Measurements from ENCODE around the gene TMEM266. TPM values are rescaled to one million over a fixed set of nuclear protein-coding genes. Genes with fewer than 3 reads are reported as not detected.

Gene TMEM266
- polyA plus RNA-seq, 1 experiment, result not detected

- Histone ChIP-seq H3K27ac (ENCODE audit: low read depth, low read length) (no peak overlapping the region), H3K9me3 (ENCODE audit: control insufficient read depth, insufficient read depth, low read length) (no peaks in the 10 kb centered on the region), H3K4me3 (ENCODE audit: low read depth, low read length) (no peak overlapping the region), H3K27me3 (ENCODE audit: control insufficient read depth, insufficient read depth, low read length) (peaks cover 10% of the 10 kb centered on the region)
- DNase-seq (ENCODE audit: low read depth, low spot score), result no peak
- no peak for TF ChIP-seq CTCF (IDR thresholded peaks at IDR 0.05; ENCODE audit: low read depth, low read length)
- ChIA-PET CTCF (no interaction called here), POLR2A (no interaction called here)
These were observed 41.9 kb downstream of the TMEM266 start for GRCh38 chr15:76101655-76102054.

GRCh38 chr15:76105391-76105790 lies 45.6 kb downstream of the TMEM266 start:
- CTCF ChIA-PET, result no interaction called here

GRCh38 chr15:76105911-76106310 lies 46.1 kb downstream of the TMEM266 start:
- TF ChIP-seq CTCF (IDR thresholded peaks at IDR 0.05; ENCODE audit: low read depth, low read length), result no peak
- CTCF ChIA-PET, result no interaction called here
- POLR2A ChIA-PET, result interaction anchor here (0.5 kb wide), 1 partner anchor 25 kb away, joined by 3 read pairs; no protein-coding TSS in a partner anchor
- Histone ChIP-seq H3K4me3 (ENCODE audit: low read depth, low read length) (no peak overlapping the region), H3K27me3 (ENCODE audit: control insufficient read depth, insufficient read depth, low read length) (peaks cover 4% of the 10 kb centered on the region), H3K9me3 (ENCODE audit: control insufficient read depth, insufficient read depth, low read length) (no peaks in the 10 kb centered on the region), H3K27ac (ENCODE audit: low read depth, low read length) (no peak overlapping the region)
- DNase-seq (ENCODE audit: low read depth, low spot score), result no peak

More at GRCh38 chr15:76105391-76105790, 45.6 kb downstream of the TMEM266 start:
- H3K27ac ChIP-seq (ENCODE audit: low read depth, low read length), result no peak overlapping the region
- no peaks in the 10 kb centered on the region for H3K9me3 ChIP-seq (ENCODE audit: control insufficient read depth, insufficient read depth, low read length)
- H3K4me3 ChIP-seq (ENCODE audit: low read depth, low read length), result no peak overlapping the region
- POLR2A ChIA-PET, result interaction anchor here (0.5 kb wide), 1 partner anchor 25 kb away, joined by 3 read pairs; no protein-coding TSS in a partner anchor
- H3K27me3 ChIP-seq (ENCODE audit: control insufficient read depth, insufficient read depth, low read length), result peaks cover 4% of the 10 kb centered on the region
- no peak for TF ChIP-seq CTCF (IDR thresholded peaks at IDR 0.05; ENCODE audit: low read depth, low read length)
- DNase-seq (ENCODE audit: low read depth, low spot score), result no peak

GRCh38 chr15:76107169-76107568 lies 47.4 kb downstream of the TMEM266 start:
- ChIA-PET CTCF (interaction anchor here (1.0 kb wide), 1 partner anchor 32 kb away, joined by 3 read pairs; no protein-coding TSS in a partner anchor), POLR2A (no interaction called here)
- no peak for DNase-seq (ENCODE audit: low read depth, low spot score)
- peaks cover 4% of the 10 kb centered on the region for H3K27me3 ChIP-seq (ENCODE audit: control insufficient read depth, insufficient read depth, low read length)
- no peak for TF ChIP-seq CTCF (IDR thresholded peaks at IDR 0.05; ENCODE audit: low read depth, low read length)
- H3K9me3 ChIP-seq (ENCODE audit: control insufficient read depth, insufficient read depth, low read length), result no peaks in the 10 kb centered on the region
- H3K4me3 ChIP-seq (ENCODE audit: low read depth, low read length), result no peak overlapping the region
- H3K27ac ChIP-seq (ENCODE audit: low read depth, low read length), result no peak overlapping the region

- Histone ChIP-seq H3K27ac (ENCODE audit: low read depth, low read length) (no peak overlapping the region), H3K4me3 (ENCODE audit: low read depth, low read length) (no peak overlapping the region), H3K27me3 (ENCODE audit: control insufficient read depth, insufficient read depth, low read length) (peaks cover 6% of the 10 kb centered on the region), H3K9me3 (ENCODE audit: control insufficient read depth, insufficient read depth, low read length) (no peaks in the 10 kb centered on the region)
- TF ChIP-seq CTCF (IDR thresholded peaks at IDR 0.05; ENCODE audit: low read depth, low read length), result no peak
- ChIA-PET POLR2A (no interaction called here), CTCF (interaction anchor here (1.0 kb wide), 1 partner anchor 31 kb away, joined by 3 read pairs; no protein-coding TSS in a partner anchor)
- DNase-seq (ENCODE audit: low read depth, low spot score), result no peak
These were observed 48.4 kb downstream of the TMEM266 start for GRCh38 chr15:76108021-76108723.
